Activated gamma-delta T cell (primary cell): ENCODE data around the gene ZNF831.
A peak's percentile ranks its signal among the peaks of the same experiment; 100 is the strongest.

Source experiments
- DNase-seq: peaks from one replicate; lab custom pipeline; 2025; lab: John Stamatoyannopoulos, UW

The ZNF831 gene

GRCh38 chr20:59141818-59142581, 21.6 kb upstream of the ZNF831 start:
- DNase-seq = no peak

- no peak for DNase-seq
Observed at GRCh38 chr20:59143326-59143725, 20.3 kb upstream of the ZNF831 start.

GRCh38 chr20:59144179-59144830, 19.3 kb upstream of the ZNF831 start:
- DNase-seq = no peak

GRCh38 chr20:59144831-59145196, 18.8 kb upstream of the ZNF831 start:
- DNase-seq = no peak

GRCh38 chr20:59145247-59145923, 18.2 kb upstream of the ZNF831 start:
- no peak for DNase-seq

GRCh38 chr20:59145924-59146779, 17.5 kb upstream of the ZNF831 start:
- DNase-seq = no peak

- no peak for DNase-seq
Observed at GRCh38 chr20:59146780-59147565, 16.6 kb upstream of the ZNF831 start.

- DNase-seq = no peak
Observed at GRCh38 chr20:59147586-59147985, 16.0 kb upstream of the ZNF831 start.

GRCh38 chr20:59148701-59149493, 14.7 kb upstream of the ZNF831 start:
- no peak for DNase-seq

GRCh38 chr20:59149678-59150504, 13.7 kb upstream of the ZNF831 start:
- DNase-seq = peak; percentile 46

GRCh38 chr20:59150821-59151251, 12.8 kb upstream of the ZNF831 start:
- DNase-seq = no peak

- no peak for DNase-seq
Observed at GRCh38 chr20:59151391-59151790, 12.2 kb upstream of the ZNF831 start.

- no peak for DNase-seq
Observed at GRCh38 chr20:59151820-59152219, 11.8 kb upstream of the ZNF831 start.

GRCh38 chr20:59152559-59153354, 10.9 kb upstream of the ZNF831 start:
- no peak for DNase-seq

- no peak for DNase-seq
Observed at GRCh38 chr20:59153355-59153681, 10.3 kb upstream of the ZNF831 start.

- no peak for DNase-seq
Observed at GRCh38 chr20:59153832-59154231, 9.8 kb upstream of the ZNF831 start.

GRCh38 chr20:59154317-59155013, 9.2 kb upstream of the ZNF831 start:
- no peak for DNase-seq

GRCh38 chr20:59157064-59157463, 6.6 kb upstream of the ZNF831 start:
- no peak for DNase-seq
